Hepatocyte (in vitro differentiated cells): ENCODE results near the gene PTX3. TPM values are rescaled to one million over a fixed set of nuclear protein-coding genes. Genes with fewer than 3 reads are reported as not detected.

Source experiments
- DNase-seq: peaks from one replicate; pipeline ENCODE4 v3.0.0-alpha.2; 2016; ENCODE audit warnings: low spot score
- H2AFZ ChIP-seq: fragments of 200-600 bp; sonication (generic); 2 replicates; pipeline ENCODE4 v1.6.0; 2016; ENCODE audit warnings: antibody characterized with exemption, mild to moderate bottlenecking
- H3K27ac ChIP-seq: fragments of 200-600 bp; sonication (generic); 2 replicates; pipeline ENCODE4 v1.5.1; 2016; ENCODE audit warnings: mild to moderate bottlenecking
- H3K27me3 ChIP-seq: fragments of 200-600 bp; sonication (generic); 2 replicates; pipeline ENCODE4 v1.6.1; 2016
- H3K36me3 ChIP-seq: fragments of 200-600 bp; sonication (generic); replicated peaks from 2 replicates; pipeline ENCODE4 v1.5.1; 2016; ENCODE audit warnings: low read depth; ENCODE audit not compliant: insufficient read depth
- H3K4me1 ChIP-seq: fragments of 200-600 bp; sonication (generic); 2 replicates; pipeline ENCODE4 v1.5.1; 2016; ENCODE audit warnings: mild to moderate bottlenecking, moderate library complexity; ENCODE audit not compliant: insufficient read depth
- H3K4me2 ChIP-seq: fragments of 200-600 bp; sonication (generic); 2 replicates; pipeline ENCODE4 v1.6.0; 2016
- H3K4me3 ChIP-seq: fragments of 200-600 bp; sonication (generic); 2 replicates; pipeline ENCODE4 v1.5.1; 2016; ENCODE audit warnings: mild to moderate bottlenecking
- H3K79me2 ChIP-seq: fragments of 200-600 bp; sonication (generic); 2 replicates; pipeline ENCODE4 v1.6.0; 2017; ENCODE audit warnings: mild to moderate bottlenecking
- H3K9me2 ChIP-seq: fragments of 200-600 bp; sonication (generic); replicated peaks from 2 replicates; pipeline ENCODE4 v1.6.0; 2017; ENCODE audit warnings: mild to moderate bottlenecking; ENCODE audit not compliant: insufficient read depth
- H3K9me3 ChIP-seq: fragments of 200-600 bp; sonication (generic); 2 replicates; pipeline ENCODE4 v1.5.1; 2016; ENCODE audit warnings: low read depth, mild to moderate bottlenecking
- H4K20me1 ChIP-seq: fragments of 200-600 bp; sonication (generic); 2 replicates; pipeline ENCODE4 v1.6.0; 2016; ENCODE audit warnings: mild to moderate bottlenecking; ENCODE audit not compliant: insufficient read depth, poor library complexity, severe bottlenecking
- CTCF ChIP-seq: fragments of 200-600 bp; sonication (generic); IDR thresholded peaks from 2 replicates; pipeline ENCODE4 v1.5.1; 2016; ENCODE audit warnings: antibody characterized with exemption, mild to moderate bottlenecking; ENCODE audit not compliant: poor library complexity
- EZH2 ChIP-seq: fragments of 200-600 bp; sonication (generic); IDR thresholded peaks from 2 replicates; pipeline ENCODE4 v1.6.1; 2016; ENCODE audit warnings: antibody characterized with exemption, mild to moderate bottlenecking, borderline replicate concordance
- EZH2phosphoT487 ChIP-seq: fragments of 200-600 bp; sonication (generic); IDR thresholded peaks from one replicate; pipeline ENCODE4 v1.6.1; 2018; ENCODE audit warnings: antibody characterized with exemption, mild to moderate bottlenecking, low read depth, moderate library complexity; ENCODE audit not compliant: unreplicated experiment, severe bottlenecking
- WGBS: methylation state at CpG from one replicate; pipeline ENCODE4 v1.1.6; 2016; ENCODE audit warnings: low lambda C conversion rate; ENCODE audit errors: missing lambda C conversion rate; 5-methylcytosine and 5-hydroxymethylcytosine counted together
- polyA plus RNA-seq: library from polyadenylated mRNA; unstranded; fragments of >200 nt; fragmentation: Nextera tagmentation; extraction: Ambion mirVana; gene quantifications from 2 replicates; pipeline ENCODE4 v1.2.1, GENCODE V29; 2016
- total RNA-seq: library from RNA; depleted of rRNA; stranded (reverse); fragments of >200 nt; gene quantifications from 2 replicates; pipeline ENCODE4 v1.2.3, GENCODE V29; 2014

PTX3 gene
- total and polyA plus RNA-seq, 2 experiments from 2014 or later, result 23.7 to 41.5 TPM

GRCh38 chr3:157427901-157428300 is 8.7 kb upstream of the PTX3 start:
- Histone ChIP-seq H4K20me1 (no peaks in the 10 kb centered on the region), H3K27me3 (no peaks in the 10 kb centered on the region), H3K4me3 (no peak overlapping the region), H3K9me2 (no peaks in the 10 kb centered on the region), H3K79me2 (no peaks in the 10 kb centered on the region), H3K9me3 (no peaks in the 10 kb centered on the region), H2AFZ (no peak overlapping the region), H3K36me3 (no peaks in the 10 kb centered on the region), H3K4me2 (no peak overlapping the region), H3K27ac (no peak overlapping the region), H3K4me1 (no peaks in the 10 kb centered on the region)
- TF ChIP-seq EZH2 (no peak), EZH2phosphoT487 (no peak), CTCF (no peak)
- 81% methylated on average over 4 of the region's 4 CpGs for WGBS
- no peak for DNase-seq

DNA sequence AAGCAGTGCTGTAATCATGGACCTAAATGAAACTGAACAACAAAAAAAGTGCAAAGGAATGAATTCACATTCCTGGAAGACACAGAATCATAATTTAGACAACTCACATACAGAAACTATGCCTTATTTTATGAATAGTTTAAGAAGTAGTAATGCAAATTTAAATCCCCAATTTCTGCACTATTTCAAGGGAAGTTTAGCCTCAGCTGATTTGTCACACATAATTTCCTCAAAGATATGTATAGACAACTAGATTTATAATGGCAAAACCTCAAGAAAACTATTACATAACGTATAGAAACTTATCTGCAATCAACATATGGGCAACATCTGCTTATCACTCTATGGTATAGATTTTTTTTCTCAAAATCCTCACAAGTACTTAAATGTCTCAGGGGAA is 7.8 kb upstream of the PTX3 start:
- DNase-seq, result no peak
- Histone ChIP-seq H3K27ac (no peak overlapping the region), H3K4me1 (no peaks in the 10 kb centered on the region), H3K9me3 (no peaks in the 10 kb centered on the region), H3K36me3 (no peaks in the 10 kb centered on the region), H3K27me3 (no peaks in the 10 kb centered on the region), H2AFZ (no peak overlapping the region), H3K79me2 (no peaks in the 10 kb centered on the region), H3K9me2 (no peaks in the 10 kb centered on the region), H3K4me3 (no peak overlapping the region), H3K4me2 (no peak overlapping the region), H4K20me1 (no peaks in the 10 kb centered on the region)
- TF ChIP-seq EZH2 (no peak), CTCF (no peak), EZH2phosphoT487 (no peak)
- 58% methylated on average over 1 of the region's 1 CpG for WGBS

DNA sequence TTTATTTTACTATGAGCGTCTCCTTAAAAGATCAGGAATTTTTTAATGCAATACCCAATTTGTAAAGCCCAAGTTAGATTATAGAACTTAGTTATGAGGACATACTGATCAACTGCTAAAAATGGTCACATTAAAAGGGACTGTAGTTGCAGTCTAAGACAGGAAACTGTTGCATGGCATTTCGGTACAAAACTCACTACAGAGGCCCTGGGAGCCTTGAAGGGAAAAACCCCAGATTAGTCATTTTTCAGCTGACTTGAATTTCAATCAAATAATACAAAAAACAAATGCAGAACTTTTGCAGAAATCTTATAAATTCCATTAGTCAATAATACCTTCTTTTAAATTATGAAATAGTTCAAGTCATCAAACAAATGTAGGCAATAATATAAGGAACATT is 6.9 kb upstream of the PTX3 start:
- H3K27me3 ChIP-seq, result no peaks in the 10 kb centered on the region
- no peak overlapping the region for H3K27ac ChIP-seq
- no peaks in the 10 kb centered on the region for H3K9me3 ChIP-seq
- DNase-seq, result no peak
- no peaks in the 10 kb centered on the region for H3K79me2 ChIP-seq
- 86% methylated on average over 2 of the region's 2 CpGs for WGBS
- H3K36me3 ChIP-seq, result no peaks in the 10 kb centered on the region
- H3K9me2 ChIP-seq, result no peaks in the 10 kb centered on the region
- H3K4me2 ChIP-seq, result no peak overlapping the region
- no peaks in the 10 kb centered on the region for H4K20me1 ChIP-seq
- TF ChIP-seq EZH2 (no peak), EZH2phosphoT487 (no peak), CTCF (no peak)
- no peaks in the 10 kb centered on the region for H3K4me1 ChIP-seq
- H3K4me3 ChIP-seq, result no peak overlapping the region
- no peak overlapping the region for H2AFZ ChIP-seq

GRCh38 chr3:157438194-157438730 is 1.6 kb downstream of the PTX3 start:
- no peak for TF ChIP-seq CTCF
- TF ChIP-seq EZH2phosphoT487, result no peak
- peak; percentile 7 for TF ChIP-seq EZH2
- H3K79me2 ChIP-seq, result no peaks in the 10 kb centered on the region
- peak overlapping the region; percentile 57 for H3K27ac ChIP-seq
- H3K4me3 ChIP-seq, result peak overlapping the region; percentile 42
- peaks cover 5% of the 10 kb centered on the region for H3K4me1 ChIP-seq
- H3K4me2 ChIP-seq, result peak overlapping the region; percentile 88
- H3K27me3 ChIP-seq, result peaks cover 13% of the 10 kb centered on the region
- no peaks in the 10 kb centered on the region for H4K20me1 ChIP-seq
- H3K9me3 ChIP-seq, result no peaks in the 10 kb centered on the region
- H3K36me3 ChIP-seq, result no peaks in the 10 kb centered on the region
- 5% methylated on average over 22 of the region's 22 CpGs for WGBS
- H2AFZ ChIP-seq, result peak overlapping the region; percentile 54
- H3K9me2 ChIP-seq, result no peaks in the 10 kb centered on the region
- no peak for DNase-seq
